ENCODE data around the gene KCNQ1OT1.

- TF ChIP-seq POLR2A (IDR thresholded peaks at IDR 0.05) (no peak), CTCF (IDR thresholded peaks at IDR 0.05) (no peak)
Measured at GRCh38 chr11:2699185-2699530, 636 bp downstream of the KCNQ1OT1 start.

All from adrenal gland (tissue), 5 donors.